RWPE2 (cell line): ENCODE measurements around the gene SPINK2.

ENCODE experiments used
- ATAC-seq: fragments of 200-7000 bp; cut with Tn5 transposase; 3 replicates; pipeline ENCODE4 v1.9.1; 2021; ENCODE audit warnings: low read depth
- DNase-seq: peaks from one replicate; pipeline ENCODE4 v3.0.0-alpha.2; 2020; ENCODE audit warnings: low spot score
- H3K27ac ChIP-seq: fragments of 450-650 bp; 2 replicates; pipeline ENCODE4 v1.5.1; 2017; ENCODE audit warnings: mild to moderate bottlenecking; ENCODE audit not compliant: poor library complexity, severe bottlenecking
- H3K27me3 ChIP-seq: fragments of 250-450 bp; sonication (Bioruptor Pico); 2 replicates; pipeline ENCODE4 v1.5.1; 2021; ENCODE audit warnings: mild to moderate bottlenecking, moderate library complexity; ENCODE audit not compliant: insufficient read depth, poor library complexity, severe bottlenecking
- H3K36me3 ChIP-seq: fragments of 250-450 bp; sonication (Bioruptor Pico); 2 replicates; pipeline ENCODE4 v1.5.1; 2020; ENCODE audit warnings: low read depth, mild to moderate bottlenecking, moderate library complexity
- H3K4me1 ChIP-seq: fragments of 250-450 bp; sonication (Bioruptor Pico); 2 replicates; pipeline ENCODE4 v1.5.1; 2021; ENCODE audit warnings: mild to moderate bottlenecking, moderate library complexity; ENCODE audit not compliant: insufficient read depth, poor library complexity, severe bottlenecking
- H3K4me3 ChIP-seq: fragments of 250-450 bp; sonication (Bioruptor Pico); 2 replicates; pipeline ENCODE4 v1.5.1; 2021; ENCODE audit warnings: mild to moderate bottlenecking, moderate library complexity; ENCODE audit not compliant: severe bottlenecking
- H3K9me3 ChIP-seq: fragments of 250-450 bp; sonication (Bioruptor Pico); 2 replicates; pipeline ENCODE4 v1.5.1; 2021; ENCODE audit warnings: mild to moderate bottlenecking, moderate library complexity; ENCODE audit not compliant: severe bottlenecking
- TF ChIP-seq, protein P1 (sequence below): fragments of 450-650 bp; IDR thresholded peaks from one replicate; pipeline ENCODE4 v1.5.1; 2017; ENCODE audit warnings: mild to moderate bottlenecking, moderate library complexity; ENCODE audit not compliant: poor library complexity, severe bottlenecking

SPINK2 gene

DNA sequence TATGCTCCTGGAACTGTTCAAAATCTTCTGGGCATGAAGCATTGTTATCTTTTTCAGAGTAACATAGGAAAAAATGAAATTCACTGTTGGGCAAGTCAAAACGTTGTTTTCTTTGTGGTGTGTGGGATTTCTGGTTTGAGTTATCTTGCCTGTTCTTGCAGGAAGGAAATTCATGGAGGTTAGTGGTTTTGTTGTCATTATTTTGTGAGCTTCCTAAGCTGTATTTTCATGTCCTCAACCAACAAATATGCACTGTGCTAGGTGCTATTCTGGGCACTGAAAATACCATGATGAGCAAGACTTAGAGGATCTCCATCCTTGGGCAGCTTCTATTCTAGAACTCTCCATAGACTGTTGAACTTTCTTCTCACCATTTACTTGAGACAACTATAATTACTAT is 16.9 kb downstream of the SPINK2 start:
- no peaks in the 10 kb centered on the region for H3K36me3 ChIP-seq
- no peak overlapping the region for H3K27ac ChIP-seq
- no peak overlapping the region for H3K4me3 ChIP-seq
- TF ChIP-seq, protein P1, sequence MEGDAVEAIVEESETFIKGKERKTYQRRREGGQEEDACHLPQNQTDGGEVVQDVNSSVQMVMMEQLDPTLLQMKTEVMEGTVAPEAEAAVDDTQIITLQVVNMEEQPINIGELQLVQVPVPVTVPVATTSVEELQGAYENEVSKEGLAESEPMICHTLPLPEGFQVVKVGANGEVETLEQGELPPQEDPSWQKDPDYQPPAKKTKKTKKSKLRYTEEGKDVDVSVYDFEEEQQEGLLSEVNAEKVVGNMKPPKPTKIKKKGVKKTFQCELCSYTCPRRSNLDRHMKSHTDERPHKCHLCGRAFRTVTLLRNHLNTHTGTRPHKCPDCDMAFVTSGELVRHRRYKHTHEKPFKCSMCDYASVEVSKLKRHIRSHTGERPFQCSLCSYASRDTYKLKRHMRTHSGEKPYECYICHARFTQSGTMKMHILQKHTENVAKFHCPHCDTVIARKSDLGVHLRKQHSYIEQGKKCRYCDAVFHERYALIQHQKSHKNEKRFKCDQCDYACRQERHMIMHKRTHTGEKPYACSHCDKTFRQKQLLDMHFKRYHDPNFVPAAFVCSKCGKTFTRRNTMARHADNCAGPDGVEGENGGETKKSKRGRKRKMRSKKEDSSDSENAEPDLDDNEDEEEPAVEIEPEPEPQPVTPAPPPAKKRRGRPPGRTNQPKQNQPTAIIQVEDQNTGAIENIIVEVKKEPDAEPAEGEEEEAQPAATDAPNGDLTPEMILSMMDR = no peak
- no peaks in the 10 kb centered on the region for H3K9me3 ChIP-seq
- ATAC-seq = no peak
- H3K27me3 ChIP-seq = no peaks in the 10 kb centered on the region
- H3K4me1 ChIP-seq = peaks cover 1% of the 10 kb centered on the region
- no peak for DNase-seq

DNA sequence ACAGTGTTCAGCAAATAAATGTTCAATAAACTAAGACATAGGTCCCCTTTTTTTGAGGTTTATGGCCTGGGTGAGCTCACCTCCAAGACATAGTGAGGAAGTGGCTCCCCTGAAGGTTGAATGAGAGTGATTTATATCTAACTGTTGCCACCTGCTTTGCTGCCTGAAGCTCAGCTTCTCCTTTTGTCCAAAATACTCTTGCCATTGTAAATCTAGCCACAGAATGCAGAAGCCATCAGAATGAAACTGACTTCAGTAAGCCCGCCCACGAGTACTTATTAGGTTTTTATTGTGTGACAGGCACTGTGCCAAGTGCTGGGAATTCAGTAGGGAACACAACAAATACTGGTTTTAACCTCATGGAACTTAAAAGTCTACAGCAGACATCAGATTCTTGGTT is 18.0 kb downstream of the SPINK2 start:
- no peak overlapping the region for H3K27ac ChIP-seq
- no peak for ATAC-seq

DNA sequence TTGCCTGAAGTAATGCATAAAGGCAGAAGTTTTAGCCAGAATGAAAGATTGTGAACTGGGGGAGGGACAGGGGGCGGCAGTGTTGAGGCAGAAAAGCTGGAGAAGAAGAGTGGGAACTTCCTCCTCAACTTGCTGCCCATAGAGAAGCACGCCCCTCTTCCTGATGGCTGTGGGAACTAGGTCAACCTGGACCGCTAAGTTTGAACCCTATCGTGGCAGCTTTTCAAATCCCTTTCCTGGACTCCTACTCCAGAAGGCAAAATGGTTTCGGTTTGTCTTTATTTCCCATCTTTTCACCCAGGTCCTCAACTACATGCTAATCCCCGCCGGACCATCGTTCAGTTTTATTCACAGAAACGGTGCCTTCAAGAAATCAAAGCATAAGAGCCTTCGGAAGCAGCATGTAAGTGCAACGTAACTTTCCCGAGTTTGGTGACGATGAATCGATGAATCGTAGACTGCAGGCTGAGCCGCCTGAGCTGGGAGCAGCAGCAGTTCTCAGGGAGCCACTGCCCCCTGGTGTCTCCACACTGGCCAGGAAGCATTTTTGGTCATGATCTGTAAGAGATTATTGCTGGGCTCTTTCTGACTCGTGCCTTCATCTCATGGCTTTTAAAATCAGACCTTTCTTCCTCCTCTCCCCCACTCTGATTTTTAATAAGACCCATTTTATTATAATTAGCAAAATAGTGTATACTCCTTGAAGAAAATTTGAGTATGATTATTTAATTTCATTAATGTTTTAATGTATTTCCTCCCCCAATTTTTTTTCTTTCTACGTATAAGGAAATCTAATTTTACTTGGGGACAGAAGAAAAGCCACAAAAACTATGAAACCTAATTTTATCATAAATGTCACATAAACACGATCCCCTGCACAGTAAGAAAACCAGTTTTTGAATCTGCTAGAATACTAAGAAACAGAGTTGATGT is 21.4 kb downstream of the SPINK2 start:
- Histone ChIP-seq H3K27ac (no peak overlapping the region), H3K36me3 (no peaks in the 10 kb centered on the region), H3K4me1 (peaks cover 4% of the 10 kb centered on the region), H3K4me3 (peak overlapping the region; percentile 46), H3K27me3 (no peaks in the 10 kb centered on the region), H3K9me3 (no peaks in the 10 kb centered on the region)
- DNase-seq (peak; percentile 72), ATAC-seq (peak; percentile 97)
- TF ChIP-seq, protein P1 = peak; percentile 95

More for the DNA sequence above, 18.0 kb downstream of the SPINK2 start:
- Histone ChIP-seq H3K4me1 (peaks cover 4% of the 10 kb centered on the region), H3K36me3 (no peaks in the 10 kb centered on the region), H3K4me3 (no peak overlapping the region), H3K27me3 (no peaks in the 10 kb centered on the region), H3K9me3 (no peaks in the 10 kb centered on the region)
- TF ChIP-seq, protein P1 = no peak
- DNase-seq = no peak

DNA sequence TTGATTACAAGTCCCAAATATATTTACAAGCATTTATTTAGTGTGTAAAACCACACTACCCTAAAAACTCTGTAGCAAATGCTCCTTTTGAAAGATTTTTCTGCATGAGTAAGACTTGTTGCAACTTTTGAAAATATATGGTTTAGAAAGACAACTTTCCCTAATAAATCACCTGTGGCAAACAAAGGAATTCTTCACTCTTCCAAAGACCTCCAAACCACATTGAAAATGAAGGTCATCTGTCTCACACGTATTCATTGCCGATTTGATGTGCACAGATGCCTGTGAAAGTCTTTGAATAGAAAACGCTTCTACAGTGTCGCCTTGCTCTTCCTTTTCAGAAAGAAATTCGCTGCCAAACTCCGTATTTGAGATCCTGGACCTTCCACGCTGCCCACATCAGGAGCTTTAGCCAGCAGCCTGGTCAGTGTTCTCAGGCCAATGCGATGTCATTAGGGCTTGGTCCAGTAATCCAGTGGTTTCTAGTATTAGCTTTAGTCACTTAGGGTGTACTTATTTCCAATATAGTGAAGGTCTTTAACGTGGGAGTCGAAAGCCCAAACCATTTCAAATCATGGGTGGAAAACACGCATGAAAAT is 22.2 kb downstream of the SPINK2 start:
- Histone ChIP-seq H3K27me3 (no peaks in the 10 kb centered on the region), H3K36me3 (no peaks in the 10 kb centered on the region), H3K4me3 (peak overlapping the region; percentile 46), H3K27ac (no peak overlapping the region), H3K9me3 (no peaks in the 10 kb centered on the region), H3K4me1 (peaks cover 4% of the 10 kb centered on the region)
- ATAC-seq (no peak), DNase-seq (no peak)
- TF ChIP-seq, protein P1 = no peak
